Bronchial epithelial cell (primary cell): Measurements from ENCODE around the gene LENG1. TPM values are rescaled to one million over a fixed set of nuclear protein-coding genes. Genes with fewer than 3 reads are reported as not detected.
A peak's percentile ranks its signal among the peaks of the same experiment; 100 is the strongest.
"Not testable (repeated sequence)": the region's sequence is repeated elsewhere in the genome, so short reads cannot be mapped to it uniquely, and the experiment has no call there.

Source experiments
- DNase-seq: peaks from one replicate; pipeline ENCODE4 v3.0.0-alpha.2; 2010; ENCODE audit warnings: low read depth
- FAIRE-seq: peaks from 2 replicates; lab custom pipeline; 2011; peaks lifted over from hg19 to GRCh38; lab: Jason Lieb, UNC
- H3K27me3 ChIP-seq: 2 replicates; pipeline ENCODE4 v1.5.1; 2011; ENCODE audit warnings: low read length; ENCODE audit not compliant: control insufficient read depth, insufficient read depth
- H3K36me3 ChIP-seq: 2 replicates; pipeline ENCODE4 v1.5.1; 2011; ENCODE audit warnings: low read length; ENCODE audit not compliant: control insufficient read depth, insufficient read depth
- H3K4me3 ChIP-seq: 2 replicates; pipeline ENCODE4 v1.5.1; 2011; ENCODE audit warnings: mild to moderate bottlenecking, low read depth, low read length, control low read depth
- CTCF ChIP-seq: IDR thresholded peaks from 2 replicates; pipeline ENCODE4 v1.5.1; 2011; ENCODE audit warnings: mild to moderate bottlenecking, moderate library complexity, low read length, control low read depth, inconsistent platforms; ENCODE audit not compliant: insufficient read depth, severe bottlenecking
- total RNA-seq: library from RNA; depleted of rRNA; stranded (reverse); fragments of >200 nt; gene quantifications from 2 replicates; pipeline ENCODE4 v1.2.1, GENCODE V29; 2014

LENG1 gene
- total RNA-seq, 1 donor from 2014 or later = 9.7 TPM

DNA sequence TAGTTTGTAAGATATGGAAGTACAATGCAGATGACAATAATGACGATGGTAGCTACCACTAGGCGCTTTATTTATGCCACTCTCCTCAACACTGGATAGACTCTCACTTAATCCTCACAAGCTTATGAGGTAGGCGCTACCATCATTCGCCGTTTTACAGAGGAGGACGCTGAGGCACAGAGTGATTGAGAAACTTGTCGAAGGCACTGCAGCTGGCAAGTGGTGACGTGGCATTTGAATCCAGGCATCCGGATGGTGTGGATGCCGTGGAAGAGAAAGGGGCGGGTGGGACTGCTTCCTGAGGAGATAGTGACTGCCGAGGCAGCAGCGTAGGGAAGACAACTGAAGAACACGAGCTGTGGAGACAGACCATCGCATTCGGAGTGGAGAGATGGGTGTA lies 39.9 kb upstream of the LENG1 start:
- DNase-seq (no peak), FAIRE-seq (no peak)
- H3K4me3 ChIP-seq = no peak overlapping the region
- no peaks in the 10 kb centered on the region for H3K27me3 ChIP-seq
- peaks cover 27% of the 10 kb centered on the region for H3K36me3 ChIP-seq
- TF ChIP-seq CTCF = no peak

DNA sequence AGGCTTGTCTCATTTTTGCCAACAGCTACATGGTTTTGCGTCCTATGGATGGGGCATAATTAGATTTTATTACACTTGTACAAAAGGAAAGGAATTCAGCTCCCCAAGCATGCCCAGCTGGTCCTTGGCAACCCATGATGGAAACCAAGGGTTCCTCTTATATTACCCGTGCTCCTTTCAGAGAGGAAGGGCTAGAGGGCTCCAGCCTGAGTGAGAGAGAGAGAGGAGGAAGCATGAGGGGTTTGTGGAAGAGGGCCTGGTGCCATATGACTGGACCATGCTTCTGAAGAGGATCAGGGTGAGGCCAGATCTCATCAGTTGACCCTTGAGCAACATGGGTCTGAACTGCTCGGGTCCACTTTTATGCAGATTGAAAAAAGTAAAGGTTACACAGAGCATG lies 37.6 kb upstream of the LENG1 start:
- FAIRE-seq (no peak), DNase-seq (no peak)
- Histone ChIP-seq H3K36me3 (peaks cover 7% of the 10 kb centered on the region), H3K4me3 (no peak overlapping the region), H3K27me3 (no peaks in the 10 kb centered on the region)
- TF ChIP-seq CTCF = no peak

- no peak for DNase-seq
- peaks cover 3% of the 10 kb centered on the region for H3K36me3 ChIP-seq
Observed at GRCh38 chr19:54196536-54196935, 37.0 kb upstream of the LENG1 start.

GRCh38 chr19:54194463-54194862 lies 34.9 kb upstream of the LENG1 start:
- FAIRE-seq, H3K36me3 ChIP-seq, H3K4me3 ChIP-seq, DNase-seq, H3K27me3 ChIP-seq: not testable (repeated sequence)

More at GRCh38 chr19:54196536-54196935, 37.0 kb upstream of the LENG1 start:
- no peak for TF ChIP-seq CTCF
- no peaks in the 10 kb centered on the region for H3K27me3 ChIP-seq
- no peak for FAIRE-seq
- no peak overlapping the region for H3K4me3 ChIP-seq

- Histone ChIP-seq H3K4me3 (no peak overlapping the region), H3K27me3 (no peaks in the 10 kb centered on the region), H3K36me3 (peaks cover 2% of the 10 kb centered on the region)
- FAIRE-seq (no peak), DNase-seq (no peak)
- no peak for TF ChIP-seq CTCF
Observed at GRCh38 chr19:54193011-54193410, 33.5 kb upstream of the LENG1 start.

DNA sequence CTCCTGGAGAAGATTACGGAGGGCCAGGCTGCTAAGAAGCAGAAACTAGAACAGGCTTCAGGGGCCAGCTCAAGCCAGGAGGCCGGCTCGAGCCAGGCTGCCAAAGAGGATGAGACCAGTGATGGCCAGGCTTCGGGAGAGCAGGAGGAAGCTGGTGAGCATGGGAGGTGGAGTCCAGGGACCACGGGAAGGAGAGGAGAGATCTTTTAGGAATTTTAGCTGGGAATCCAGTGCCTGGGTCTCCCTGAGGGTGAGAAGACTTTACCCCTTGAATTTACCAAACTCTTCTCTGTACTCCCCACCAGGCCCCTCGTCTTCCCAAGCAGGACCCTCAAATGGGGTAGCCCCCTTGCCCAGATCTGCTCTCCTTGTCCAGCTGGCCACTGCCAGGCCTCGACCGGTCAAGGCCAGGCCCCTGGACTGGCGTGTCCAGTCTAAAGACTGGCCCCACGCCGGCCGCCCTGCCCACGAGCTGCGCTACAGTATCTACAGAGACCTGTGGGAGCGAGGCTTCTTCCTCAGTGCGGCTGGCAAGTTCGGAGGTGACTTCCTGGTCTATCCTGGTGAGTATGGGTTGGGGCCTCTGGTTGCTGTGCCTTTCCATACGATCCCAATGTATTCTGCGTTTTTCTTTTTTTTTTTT lies 32.4 kb upstream of the LENG1 start:
- H3K36me3 ChIP-seq = peaks cover 6% of the 10 kb centered on the region
- no peak for TF ChIP-seq CTCF
- DNase-seq (no peak), FAIRE-seq (no peak)
- H3K27me3 ChIP-seq = no peaks in the 10 kb centered on the region
- peak overlapping the region; percentile 82 for H3K4me3 ChIP-seq
